ENCODE results near the gene IL21. TPM values are rescaled to one million over a fixed set of nuclear protein-coding genes. Genes with fewer than 3 reads are reported as not detected.
"Not testable (repeated sequence)": the region's sequence is repeated elsewhere in the genome, so short reads cannot be mapped to it uniquely, and the experiment has no call there.

Gene IL21
- polyA plus RNA-seq, 1 of the 3 experiments (the other 2 are of a cell fraction), result not detected

DNA sequence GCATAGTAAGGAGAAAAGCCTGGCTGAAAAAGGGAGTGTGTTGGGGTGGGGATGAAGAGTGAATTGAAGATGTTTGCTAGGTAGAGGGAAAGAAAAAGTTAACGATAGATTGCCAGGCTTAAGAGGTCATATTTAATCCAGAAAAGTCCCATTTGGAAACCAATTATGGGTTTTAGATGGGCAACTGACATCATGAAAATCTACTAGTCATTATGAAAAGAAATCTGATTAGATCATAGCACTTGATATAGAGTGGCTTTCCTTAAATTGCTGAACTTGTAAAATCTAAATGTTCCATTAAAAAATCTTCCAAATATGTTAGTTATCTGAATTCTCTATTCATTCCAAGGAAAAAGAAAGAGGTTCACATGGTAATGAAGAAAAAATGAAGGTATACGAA lies 37.5 kb upstream of the IL21 start:
- no peaks in the 10 kb centered on the region for H4K20me1 ChIP-seq (ENCODE audit: insufficient read depth)
- POLR2A ChIA-PET, result no interaction called here
- H3K4me3 ChIP-seq (ENCODE audit: low read depth in 2 of 2, low read length in 1 of 2), result no peak overlapping the region
- CTCF ChIA-PET, result interaction anchor here (0.6 to 1.9 kb wide), 2 partner anchors 59 to 1558 kb away, joined by 3 to 4 read pairs; no protein-coding TSS in a partner anchor
- H3F3A ChIP-seq (replicated peaks; ENCODE audit: insufficient read depth), result no peaks in the 10 kb centered on the region
- DNase-seq, result no peak
- H3K9me2 ChIP-seq, result no peaks in the 10 kb centered on the region
- no peak overlapping the region for H2AFZ ChIP-seq (ENCODE audit: low read depth)
- no peak for TF ChIP-seq NFIC (IDR thresholded peaks at IDR 0.05; ENCODE audit: borderline replicate concordance)
- TF ChIP-seq JUND (IDR thresholded peaks at IDR 0.05), result no peak
- no peak for TF ChIP-seq MEF2A (IDR thresholded peaks at IDR 0.05; ENCODE audit: borderline replicate concordance, low read depth)
- no peak for TF ChIP-seq POLR2AphosphoS5 (IDR thresholded peaks at IDR 0.05; ENCODE audit: low read depth, low read length)
- no peak for TF ChIP-seq TEAD4 (IDR thresholded peaks at IDR 0.05; ENCODE audit: borderline replicate concordance, insufficient read depth)
- TF ChIP-seq, protein P1, sequence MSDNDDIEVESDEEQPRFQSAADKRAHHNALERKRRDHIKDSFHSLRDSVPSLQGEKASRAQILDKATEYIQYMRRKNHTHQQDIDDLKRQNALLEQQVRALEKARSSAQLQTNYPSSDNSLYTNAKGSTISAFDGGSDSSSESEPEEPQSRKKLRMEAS (IDR thresholded peaks at IDR 0.05; ENCODE audit: low read depth), result no peak
- no peak for TF ChIP-seq EP300 (IDR thresholded peaks at IDR 0.05; ENCODE audit: borderline replicate concordance in 1 of 2, low read depth in 1 of 2, low read length in 1 of 2)
- no peak for TF ChIP-seq MXI1 (IDR thresholded peaks at IDR 0.05; ENCODE audit: low read depth, low read length)
- TF ChIP-seq, protein P2, sequence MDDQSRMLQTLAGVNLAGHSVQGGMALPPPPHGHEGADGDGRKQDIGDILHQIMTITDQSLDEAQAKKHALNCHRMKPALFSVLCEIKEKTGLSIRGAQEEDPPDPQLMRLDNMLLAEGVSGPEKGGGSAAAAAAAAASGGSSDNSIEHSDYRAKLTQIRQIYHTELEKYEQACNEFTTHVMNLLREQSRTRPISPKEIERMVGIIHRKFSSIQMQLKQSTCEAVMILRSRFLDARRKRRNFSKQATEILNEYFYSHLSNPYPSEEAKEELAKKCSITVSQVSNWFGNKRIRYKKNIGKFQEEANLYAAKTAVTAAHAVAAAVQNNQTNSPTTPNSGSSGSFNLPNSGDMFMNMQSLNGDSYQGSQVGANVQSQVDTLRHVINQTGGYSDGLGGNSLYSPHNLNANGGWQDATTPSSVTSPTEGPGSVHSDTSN (IDR thresholded peaks at IDR 0.05), result no peak
- 49% methylated on average over 2 of the region's 2 CpGs for WGBS (ENCODE audit: low lambda C conversion rate)
- H3K9ac ChIP-seq, result no peak overlapping the region
- H3K27me3 ChIP-seq (ENCODE audit: insufficient read depth), result no peaks in the 10 kb centered on the region
- no peak overlapping the region for H3K27ac ChIP-seq (ENCODE audit: low read depth in 2 of 2, low read length in 1 of 2)
- H3K4me2 ChIP-seq, result no peak overlapping the region
- no peaks in the 10 kb centered on the region for H3K79me2 ChIP-seq (ENCODE audit: insufficient read depth)
- no peaks in the 10 kb centered on the region for H3K36me3 ChIP-seq (replicated peaks in 1 of 2; ENCODE audit: control insufficient read depth in 1 of 2, insufficient read depth in 2 of 2, low read length in 1 of 2)
- no peaks in the 10 kb centered on the region for H3K9me3 ChIP-seq
- no peaks in the 10 kb centered on the region for H3K4me1 ChIP-seq (ENCODE audit: control insufficient read depth in 1 of 2, insufficient read depth in 2 of 2, low read depth in 1 of 2, low read length in 1 of 2)

DNA sequence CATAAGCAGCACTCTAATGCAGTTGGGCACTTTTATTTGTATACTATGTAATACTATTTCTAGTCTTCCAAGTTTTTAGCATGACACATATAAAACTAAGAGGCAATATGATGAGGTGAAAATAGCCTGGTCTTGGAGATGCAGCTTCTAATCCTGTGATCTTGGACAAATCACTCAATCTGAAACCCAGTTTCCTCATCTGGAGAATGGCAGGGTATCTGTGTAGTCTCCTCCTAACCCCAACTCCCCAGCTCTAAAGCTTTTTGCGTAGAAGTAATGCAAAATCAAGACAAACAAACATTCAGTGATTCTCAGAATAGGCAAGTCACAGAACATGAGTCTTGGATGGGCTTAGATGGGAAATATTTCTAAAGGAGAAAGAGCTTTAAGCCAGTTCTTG lies 36.7 kb upstream of the IL21 start:
- H3K9me2 ChIP-seq, result no peaks in the 10 kb centered on the region
- H3F3A ChIP-seq (replicated peaks; ENCODE audit: insufficient read depth), result no peaks in the 10 kb centered on the region
- 50% methylated on average over 1 of the region's 1 CpG for WGBS (ENCODE audit: low lambda C conversion rate)
- H3K9me3 ChIP-seq, result no peaks in the 10 kb centered on the region
- no peaks in the 10 kb centered on the region for H3K36me3 ChIP-seq (replicated peaks in 1 of 2; ENCODE audit: control insufficient read depth in 1 of 2, insufficient read depth in 2 of 2, low read length in 1 of 2)
- H3K9ac ChIP-seq, result no peak overlapping the region
- no peak overlapping the region for H2AFZ ChIP-seq (ENCODE audit: low read depth)
- no peaks in the 10 kb centered on the region for H3K4me1 ChIP-seq (ENCODE audit: control insufficient read depth in 1 of 2, insufficient read depth in 2 of 2, low read depth in 1 of 2, low read length in 1 of 2)
- H3K27ac ChIP-seq (ENCODE audit: low read depth in 2 of 2, low read length in 1 of 2), result no peak overlapping the region
- H3K27me3 ChIP-seq (ENCODE audit: insufficient read depth), result no peaks in the 10 kb centered on the region
- no peak for DNase-seq
- H3K79me2 ChIP-seq (ENCODE audit: insufficient read depth), result no peaks in the 10 kb centered on the region
- POLR2A ChIA-PET, result no interaction called here
- no peaks in the 10 kb centered on the region for H4K20me1 ChIP-seq (ENCODE audit: insufficient read depth)
- TF ChIP-seq NFIC (IDR thresholded peaks at IDR 0.05; ENCODE audit: borderline replicate concordance) (no peak), FOXJ3 (CRISPR knock-in tag; IDR thresholded peaks at IDR 0.05) (no peak), EP300 (IDR thresholded peaks at IDR 0.05; ENCODE audit: borderline replicate concordance in 1 of 2, low read depth in 1 of 2, low read length in 1 of 2) (no peak), GABPA (IDR thresholded peaks at IDR 0.05; ENCODE audit: low read depth) (no peak), TCF12 (IDR thresholded peaks at IDR 0.05) (no peak), RCOR1 (IDR thresholded peaks at IDR 0.05; ENCODE audit: low read length) (no peak), SIN3A (IDR thresholded peaks at IDR 0.05; ENCODE audit: borderline replicate concordance, low read depth, low read length) (no peak), JUND (IDR thresholded peaks at IDR 0.05) (no peak)
- TF ChIP-seq, protein P2 (IDR thresholded peaks at IDR 0.05), result no peak
- H3K4me2 ChIP-seq, result no peak overlapping the region
- CTCF ChIA-PET, result interaction anchor here (0.7 kb wide), 1 partner anchor 757 kb away, joined by 3 read pairs; no protein-coding TSS in a partner anchor
- no peak overlapping the region for H3K4me3 ChIP-seq (ENCODE audit: low read depth in 2 of 2, low read length in 1 of 2)

DNA sequence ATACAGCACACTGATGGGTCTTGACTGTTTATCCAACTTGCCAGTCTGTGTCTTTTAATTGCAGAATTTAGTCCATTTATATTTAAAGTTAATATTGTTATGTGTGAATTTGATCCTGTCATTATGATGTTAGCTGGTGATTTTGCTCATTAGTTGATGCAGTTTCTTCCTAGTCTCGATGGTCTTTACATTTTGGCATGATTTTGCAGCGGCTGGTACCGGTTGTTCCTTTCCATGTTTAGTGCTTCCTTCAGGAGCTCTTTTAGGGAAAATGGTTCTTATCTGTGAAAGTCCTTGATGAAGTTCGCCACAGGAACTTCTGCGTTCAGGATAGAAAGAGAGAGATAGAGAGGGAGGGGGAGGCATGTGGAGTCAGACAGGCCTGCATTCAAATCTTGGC lies 35.7 kb upstream of the IL21 start:
- DNase-seq; CTCF ChIA-PET; H3K27ac ChIP-seq (ENCODE audit: low read depth in 2 of 2, low read length in 1 of 2); H3K4me1 ChIP-seq (ENCODE audit: control insufficient read depth in 1 of 2, insufficient read depth in 2 of 2, low read depth in 1 of 2, low read length in 1 of 2); H3F3A ChIP-seq (replicated peaks; ENCODE audit: insufficient read depth); H3K9me3 ChIP-seq; H3K9ac ChIP-seq; H3K36me3 ChIP-seq (replicated peaks in 1 of 2; ENCODE audit: control insufficient read depth in 1 of 2, insufficient read depth in 2 of 2, low read length in 1 of 2); H3K4me2 ChIP-seq; H3K9me2 ChIP-seq; H2AFZ ChIP-seq (ENCODE audit: low read depth); H3K79me2 ChIP-seq (ENCODE audit: insufficient read depth); POLR2A ChIA-PET; H3K4me3 ChIP-seq (ENCODE audit: low read depth in 2 of 2, low read length in 1 of 2); H3K27me3 ChIP-seq (ENCODE audit: insufficient read depth); H4K20me1 ChIP-seq (ENCODE audit: insufficient read depth): not testable (repeated sequence)
- WGBS (ENCODE audit: low lambda C conversion rate), result 35% methylated on average over 5 of the region's 5 CpGs
